A673 (cell line): ENCODE data around the gene PFKFB2. TPM values are rescaled to one million over a fixed set of nuclear protein-coding genes. Genes with fewer than 3 reads are reported as not detected.

Source experiments
- BruUV-seq: library from RNA; stranded (reverse); fragments of 400-500 nt; replicated peaks from 2 replicates; lab custom pipeline; 2021; lab: Mats Ljungman, UMichigan
- CTCF ChIA-PET: fragments of 300-600 bp; sonication (Branson Sonifier 250); formaldehyde crosslinking; loops from one replicate; lab custom pipeline; 2022; ENCODE audit warnings: antibody characterized with exemption; lab: Charles Lee
- POLR2A ChIA-PET: fragments of 300-600 bp; sonication (Branson Sonifier 250); formaldehyde crosslinking; loops from one replicate; lab custom pipeline; 2022; ENCODE audit warnings: antibody characterized with exemption; ENCODE audit not compliant: low non-redundant PET; lab: Charles Lee
- DNase-seq: peaks from one replicate; pipeline ENCODE4 v3.0.0-alpha.2; 2015; ENCODE audit warnings: low spot score
- H3K27ac ChIP-seq: fragments of 200-600 bp; sonication (generic); 2 replicates; pipeline ENCODE4 v1.5.1; 2016; ENCODE audit warnings: mixed run types, low read depth, mild to moderate bottlenecking, mixed read lengths, antibody characterized with exemption, low read length; ENCODE audit not compliant: poor library complexity, severe bottlenecking
- H3K27me3 ChIP-seq: fragments of 200-600 bp; sonication (generic); replicated peaks from 2 replicates; pipeline ENCODE4 v1.6.1; 2017; ENCODE audit warnings: mixed run types, low read depth, mild to moderate bottlenecking, mixed read lengths, antibody characterized with exemption, low read length; ENCODE audit not compliant: insufficient read depth, poor library complexity
- H3K36me3 ChIP-seq: fragments of 200-600 bp; sonication (generic); 2 replicates; pipeline ENCODE4 v1.6.1; 2016; ENCODE audit warnings: mixed run types, mild to moderate bottlenecking, mixed read lengths, antibody characterized with exemption, low read length; ENCODE audit not compliant: insufficient read depth, poor library complexity, severe bottlenecking
- H3K4me1 ChIP-seq: fragments of 200-600 bp; sonication (generic); 2 replicates; pipeline ENCODE4 v1.6.1; 2017; ENCODE audit warnings: mixed run types, mild to moderate bottlenecking, mixed read lengths, antibody characterized with exemption, low read length; ENCODE audit not compliant: insufficient read depth, poor library complexity, severe bottlenecking
- H3K4me3 ChIP-seq: fragments of 200-600 bp; sonication (generic); 2 replicates; pipeline ENCODE4 v1.5.1; 2016; ENCODE audit warnings: low read depth, mixed run types, mild to moderate bottlenecking, mixed read lengths, low read length; ENCODE audit not compliant: poor library complexity, severe bottlenecking
- H3K9me3 ChIP-seq: fragments of 200-600 bp; sonication (generic); 2 replicates; pipeline ENCODE4 v1.6.1; 2016; ENCODE audit warnings: mixed run types, low read depth, mild to moderate bottlenecking, mixed read lengths, antibody characterized with exemption, low read length; ENCODE audit not compliant: poor library complexity, severe bottlenecking
- CTCF ChIP-seq: fragments of 300-800, 200-600 bp; sonication (generic); conservative IDR thresholded peaks from 2 replicates; pipeline ENCODE4 v1.5.1; 2017; ENCODE audit warnings: low read depth, mild to moderate bottlenecking, antibody characterized with exemption, low read length, moderate library complexity, mixed read lengths
- EZH2 ChIP-seq: fragments of 200-600 bp; sonication (generic); IDR thresholded peaks from 2 replicates; pipeline ENCODE4 v1.6.1; 2017; ENCODE audit warnings: borderline replicate concordance, low read depth, mild to moderate bottlenecking, mixed read lengths, antibody characterized with exemption, low read length; ENCODE audit not compliant: poor library complexity, severe bottlenecking
- intact Hi-C: fragments of 100-400 bp; cut with micrococcal nuclease; formaldehyde crosslinking; loops from one replicate; pipeline ENCODE4 v1.10.0; 2022; ENCODE audit not compliant: unreplicated experiment
- total RNA-seq: library from RNA; stranded (reverse); gene quantifications from 2 replicates; pipeline ENCODE4 v1.2.3, GENCODE V29; 2021

The PFKFB2 gene
- total RNA-seq, 1 experiment from 2014 or later, result 7.6 TPM

- intact Hi-C loops, result no loop called here
- BruUV-seq, result no TSS peak
Measured at GRCh38 chr1:207032528-207033017, 20.5 kb upstream of the PFKFB2 start, which contains the start of gene C1orf116. Gene C1orf116, minus strand, starts transcription at chr1:207032756. Its CDS starts 5,158 bp downstream, at chr1:207027598.

GRCh38 chr1:207033302-207033701, 19.8 kb upstream of the PFKFB2 start:
- no peak for TF ChIP-seq CTCF
- no peak for TF ChIP-seq EZH2
- intact Hi-C loops, result no loop called here
- ChIA-PET CTCF (no interaction called here), POLR2A (no interaction called here)
- Histone ChIP-seq H3K27ac (no peak overlapping the region), H3K27me3 (peaks cover 58% of the 10 kb centered on the region), H3K4me3 (no peak overlapping the region), H3K9me3 (no peaks in the 10 kb centered on the region), H3K4me1 (peaks cover 8% of the 10 kb centered on the region), H3K36me3 (no peaks in the 10 kb centered on the region)
- DNase-seq, result no peak
- no TSS peak for BruUV-seq

More at GRCh38 chr1:207032528-207033017, 20.5 kb upstream of the PFKFB2 start, which contains the start of gene C1orf116:
- Histone ChIP-seq H3K27me3 (peaks cover 57% of the 10 kb centered on the region), H3K4me1 (peaks cover 8% of the 10 kb centered on the region), H3K4me3 (no peak within 1 kb of the TSS), H3K9me3 (no peaks in the 10 kb centered on the region), H3K36me3 (no peaks in the 10 kb centered on the region), H3K27ac (no peak within 1 kb of the TSS)
- POLR2A ChIA-PET, result no interaction called here
- peak; percentile 38 for DNase-seq
- CTCF ChIA-PET, result no interaction called here
- TF ChIP-seq EZH2 (no peak), CTCF (no peak)

- no TSS peak for BruUV-seq
- ChIA-PET POLR2A (no interaction called here), CTCF (no interaction called here)
- no peak for DNase-seq
- Histone ChIP-seq H3K4me3 (no peak overlapping the region), H3K27ac (no peak overlapping the region), H3K36me3 (no peaks in the 10 kb centered on the region), H3K27me3 (peaks cover 57% of the 10 kb centered on the region), H3K4me1 (peaks cover 8% of the 10 kb centered on the region), H3K9me3 (no peaks in the 10 kb centered on the region)
- TF ChIP-seq CTCF, result no peak
- TF ChIP-seq EZH2, result no peak
- intact Hi-C loops, result no loop called here
Measured at GRCh38 chr1:207034208-207034607, 18.9 kb upstream of the PFKFB2 start.
